Kidney (tissue), 14 donors: ENCODE data around the gene WNT7B. TPM values are rescaled to one million over a fixed set of nuclear protein-coding genes. Genes with fewer than 3 reads are reported as not detected.
A peak's percentile ranks its signal among the peaks of the same experiment; 100 is the strongest.

Experiments
- DNase-seq, 5 donors: peaks; one replicate each; pipeline ENCODE4 v3.0.0-alpha.2; 2013 to 2020
- FAIRE-seq: peaks from 2 replicates; lab custom pipeline; 2012; peaks lifted over from hg19 to GRCh38; lab: Jason Lieb, UNC
- H3K27ac ChIP-seq, 2 donors: one replicate each; pipeline ENCODE4 v1.7.0; 2013; ENCODE audit warnings: low read depth in 2 of 2, low read length in 2 of 2, inconsistent platforms in 1 of 2
- H3K27me3 ChIP-seq: one replicate; pipeline ENCODE4 v1.7.1; 2013; ENCODE audit warnings: low read length, inconsistent platforms; ENCODE audit not compliant: control insufficient read depth, insufficient read depth
- H3K36me3 ChIP-seq, 3 donors: one replicate each; pipeline versions ENCODE4 v1.7.0 to v1.7.1; 2013; ENCODE audit warnings: low read length in 3 of 3, control low read depth in 1 of 3, inconsistent platforms in 1 of 3; ENCODE audit not compliant: insufficient read depth in 3 of 3, control insufficient read depth in 2 of 3
- H3K4me1 ChIP-seq, 3 donors: one replicate each; pipeline versions ENCODE4 v1.7.0 to v1.7.1; 2013; ENCODE audit warnings: low read length in 3 of 3, inconsistent platforms in 1 of 3, low read depth in 1 of 3; ENCODE audit not compliant: control insufficient read depth in 2 of 3, insufficient read depth in 2 of 3
- H3K4me3 ChIP-seq, 3 donors: one replicate each; pipeline versions ENCODE4 v1.7.0 to v1.8.1; 2013; ENCODE audit warnings: low read length in 3 of 3, control low read depth in 1 of 3, inconsistent platforms in 1 of 3
- H3K9ac ChIP-seq, 3 donors: one replicate each; pipeline versions ENCODE4 v1.7.0 to v1.7.1; 2013; ENCODE audit warnings: low read length in 3 of 3, control low read depth in 1 of 3, inconsistent platforms in 1 of 3
- H3K9me3 ChIP-seq, 3 donors: one replicate each; pipeline versions ENCODE4 v1.7.0 to v1.7.1; 2013; ENCODE audit warnings: low read length in 3 of 3, control low read depth in 1 of 3, inconsistent platforms in 1 of 3; ENCODE audit not compliant: control insufficient read depth in 2 of 3, insufficient read depth in 1 of 3
- CTCF ChIP-seq: IDR thresholded peaks from 3 replicates; pipeline ENCODE4 v1.5.1; 2012; ENCODE audit warnings: mild to moderate bottlenecking, moderate library complexity, borderline replicate concordance; ENCODE audit not compliant: insufficient read depth; ENCODE audit errors: extremely low read depth
- intact Hi-C: fragments of 100-400 bp; cut with DNase I; formaldehyde crosslinking; loops from one replicate; pipeline ENCODE4 v1.11.1; 2022
- polyA plus RNA-seq: library from polyadenylated mRNA; stranded (reverse); fragments of 350-450 nt; fragmentation: Illumina TruSeq; extraction: RNeasy Lipid Tissue Mini Kit (QIAGEN cat#74804); gene quantifications from one replicate; pipeline ENCODE4 v1.2.3, GENCODE V29; 2014; ENCODE audit warnings: low read depth, low replicate concordance; ENCODE audit not compliant: insufficient read depth
- total RNA-seq: library from RNA; stranded (reverse); fragmentation: NEBNext Ultra II Directional; extraction: Animal tissue kit (Norgen Biotek cat#: 25700); gene quantifications from one replicate; pipeline ENCODE4 v1.2.1, GENCODE V29; 2021
- donor health status: control.
- donor health status: control.
- donor health status: control.
- donor health status: control.
- donor health status: control.
- donor health status: DM: yes; HTN: yes; CAD: no.
- donor health status: Normal renal cell carcinoma (clear cell type).

WNT7B gene
- total and polyA plus RNA-seq, 2 donors from 2014 or later: 1.6 to 2.4 TPM

DNA sequence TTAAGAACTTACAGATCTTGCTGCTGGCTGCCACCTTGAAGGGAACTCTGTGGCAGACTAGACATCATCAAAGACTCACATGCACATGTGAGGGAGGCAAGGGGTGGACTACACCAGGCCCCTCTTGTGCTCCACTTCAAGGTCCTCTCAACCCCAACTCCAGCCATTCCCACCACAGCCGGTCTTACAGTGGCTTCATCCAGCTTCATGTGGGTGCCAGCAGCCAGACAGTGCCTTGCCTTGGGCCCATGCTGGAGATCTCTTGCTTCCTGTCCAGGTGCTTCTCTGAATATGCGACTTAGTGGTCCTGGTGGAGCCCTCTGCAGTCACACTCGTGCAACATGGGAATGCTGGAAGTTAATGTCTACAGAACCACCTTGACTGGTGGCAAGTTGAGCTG lies 44.6 kb upstream of the WNT7B start:
- DNase-seq (peak in 1 of 5 donors; percentile 45), FAIRE-seq (no peak)
- H3K9ac ChIP-seq: no peak overlapping the region
- no peaks in the 10 kb centered on the region for H3K27me3 ChIP-seq
- H3K9me3 ChIP-seq: no peaks in the 10 kb centered on the region
- no peak for TF ChIP-seq CTCF
- H3K4me3 ChIP-seq: no peak overlapping the region
- intact Hi-C loops: no loop called here
- peaks cover 0 to 1% (median 0%) of the 10 kb centered on the region in 3 donors for H3K4me1 ChIP-seq
- H3K27ac ChIP-seq: no peak overlapping the region
- no peaks in the 10 kb centered on the region for H3K36me3 ChIP-seq

DNA sequence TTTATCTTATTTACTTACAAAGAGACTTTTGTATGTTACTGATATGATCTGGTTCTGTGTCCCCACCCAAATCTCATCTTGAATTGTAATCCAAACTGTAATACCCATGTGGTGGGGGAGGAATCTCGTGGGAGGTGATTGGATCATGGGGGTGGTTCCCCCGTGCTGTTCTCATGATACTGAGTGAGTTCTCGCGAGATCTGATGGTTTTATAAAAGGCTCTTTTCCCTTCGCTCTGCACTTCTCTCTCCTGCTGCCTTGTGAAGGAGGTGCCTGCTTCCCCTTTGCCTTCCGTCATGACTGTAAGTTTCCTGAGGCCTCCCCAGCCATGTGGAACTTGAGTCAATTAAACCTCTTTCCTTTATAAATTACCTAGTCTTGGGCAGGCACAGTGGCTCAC lies 42.4 kb upstream of the WNT7B start:
- no peak overlapping the region for H3K9ac ChIP-seq
- no peak for FAIRE-seq
- intact Hi-C loops: no loop called here
- no peaks in the 10 kb centered on the region for H3K4me1 ChIP-seq
- DNase-seq: no peak
- H3K9me3 ChIP-seq: no peaks in the 10 kb centered on the region
- H3K27ac ChIP-seq: no peak overlapping the region
- no peak overlapping the region for H3K4me3 ChIP-seq
- no peaks in the 10 kb centered on the region for H3K36me3 ChIP-seq
- no peak for TF ChIP-seq CTCF
- no peaks in the 10 kb centered on the region for H3K27me3 ChIP-seq

- Histone ChIP-seq H3K4me3 (no peak overlapping the region), H3K27ac (no peak overlapping the region), H3K27me3 (no peaks in the 10 kb centered on the region), H3K36me3 (no peaks in the 10 kb centered on the region), H3K4me1 (no peaks in the 10 kb centered on the region), H3K9me3 (no peaks in the 10 kb centered on the region), H3K9ac (no peak overlapping the region)
- intact Hi-C loops: no loop called here
- FAIRE-seq (no peak), DNase-seq (no peak)
- no peak for TF ChIP-seq CTCF
These were observed 41.9 kb upstream of the WNT7B start for GRCh38 chr22:46018859-46019258.

DNA sequence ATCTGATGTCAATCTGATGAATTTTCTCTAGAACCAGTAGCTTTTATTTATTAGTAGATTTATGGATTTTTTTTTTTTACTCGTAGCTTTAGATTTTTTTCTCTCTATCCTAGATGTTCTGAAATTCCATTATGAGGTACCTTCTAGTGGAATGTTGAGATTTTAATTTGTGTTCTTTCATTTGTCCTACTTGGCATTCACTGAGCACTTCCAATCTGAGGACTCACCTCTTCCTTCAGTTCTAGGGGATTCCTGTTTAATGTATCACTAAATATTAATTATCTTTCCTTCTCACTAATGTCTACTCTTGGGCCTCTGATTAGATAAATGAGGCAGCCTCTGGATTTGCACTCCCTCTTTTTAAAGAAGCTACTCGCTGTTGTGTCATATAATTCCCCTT lies 40.2 kb upstream of the WNT7B start:
- Histone ChIP-seq H3K9me3 (no peaks in the 10 kb centered on the region), H3K4me1 (peaks cover 0 to 11% (median 10%) of the 10 kb centered on the region in 3 donors)
- no peak for TF ChIP-seq CTCF

More for the DNA sequence above, 40.2 kb upstream of the WNT7B start:
- FAIRE-seq (no peak), DNase-seq (no peak)
- H3K36me3 ChIP-seq: no peaks in the 10 kb centered on the region
- no peak overlapping the region for H3K9ac ChIP-seq
- H3K27me3 ChIP-seq: no peaks in the 10 kb centered on the region
- H3K27ac ChIP-seq: no peak overlapping the region
- no peak overlapping the region for H3K4me3 ChIP-seq
- intact Hi-C loops: no loop called here
